HG02852 (cell line): Measurements from ENCODE around the gene MAN2B2.

Source experiments
- ATAC-seq: cut with Tn5 transposase; IDR thresholded peaks from one replicate; pipeline ENCODE4 v1.9.1; 2021; ENCODE audit warnings: mild to moderate bottlenecking, moderate library complexity; ENCODE audit not compliant: unreplicated experiment

MAN2B2 gene

DNA sequence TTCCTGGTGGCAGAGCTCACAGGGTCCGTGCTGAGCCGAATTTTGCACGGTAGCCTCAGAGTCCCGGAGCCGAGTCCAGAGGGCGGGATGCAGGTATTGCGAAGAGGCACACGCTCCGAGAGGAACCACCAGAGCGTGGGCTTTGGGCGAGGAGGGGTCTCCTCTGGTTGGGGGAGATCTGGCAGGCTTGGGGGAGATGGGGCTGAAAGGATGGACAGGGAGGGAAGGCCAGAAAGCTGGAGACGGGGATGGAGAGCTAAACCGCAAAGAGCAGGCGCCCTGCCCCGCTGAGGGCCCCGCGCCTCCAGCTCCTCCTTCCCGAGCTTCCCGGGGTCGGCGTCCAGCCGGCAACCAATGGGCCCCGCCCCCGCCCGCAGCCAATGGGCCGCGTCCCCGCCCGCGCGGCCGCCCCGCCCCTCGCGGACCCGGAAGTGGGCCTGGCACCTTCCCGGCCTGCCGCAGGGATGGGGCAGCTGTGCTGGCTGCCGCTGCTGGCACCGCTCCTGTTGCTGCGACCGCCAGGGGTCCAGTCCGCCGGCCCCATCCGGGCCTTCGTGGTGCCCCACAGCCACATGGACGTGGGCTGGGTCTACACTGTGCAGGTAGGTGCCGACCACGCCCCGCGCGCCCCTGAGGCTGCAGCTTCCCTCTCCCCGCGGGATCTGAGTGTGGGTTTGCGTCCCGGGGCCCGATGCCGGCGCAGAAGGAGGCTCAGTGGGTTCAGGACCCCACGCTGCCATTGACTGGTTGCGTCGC is at the start of gene MAN2B2:
Gene MAN2B2, plus strand, starts transcription at position 443 of the 756 bp plus-strand sequence. Its CDS starts 22 bp downstream, at position 465.
- ATAC-seq, result peak; percentile 94

DNA sequence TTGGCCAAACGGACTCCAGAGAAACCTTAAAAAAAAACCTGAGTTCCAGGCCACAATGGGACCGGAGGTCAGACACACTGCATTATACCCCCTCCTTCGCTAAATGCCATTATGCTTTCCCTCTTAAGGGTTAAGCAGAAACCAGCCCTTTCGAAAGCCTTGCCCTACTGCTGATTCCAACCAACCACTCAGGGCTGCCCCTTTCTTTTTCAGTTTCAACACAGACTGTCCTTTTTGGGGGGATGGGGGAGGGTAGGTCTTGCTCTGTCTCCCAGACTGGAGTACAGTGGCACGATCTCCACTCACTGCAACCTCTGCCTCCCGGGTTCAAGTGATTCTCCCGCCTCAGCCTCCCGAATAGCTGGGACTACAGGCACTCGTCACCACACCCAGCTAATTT is 49.5 kb upstream of the MAN2B2 start:
- ATAC-seq, result no peak

DNA sequence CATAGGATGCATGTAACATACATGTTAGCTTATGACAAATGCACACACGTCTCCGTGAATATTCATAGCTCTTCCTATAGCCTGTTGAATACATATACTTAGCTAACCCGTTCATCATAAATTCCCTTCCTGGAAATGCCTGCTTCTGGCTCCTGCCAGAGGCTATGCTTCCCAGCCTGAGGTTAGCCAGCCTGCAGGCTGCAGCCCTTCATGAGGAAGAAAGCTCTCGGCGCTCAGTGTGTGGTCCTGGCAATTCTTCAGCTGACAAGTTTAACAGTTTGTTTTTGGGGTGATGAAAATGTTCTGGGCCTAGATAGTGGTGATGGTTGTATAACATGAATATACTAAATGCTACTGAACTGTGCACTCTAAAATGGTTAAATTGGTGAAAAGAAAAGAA is 48.8 kb upstream of the MAN2B2 start:
- no peak for ATAC-seq

DNA sequence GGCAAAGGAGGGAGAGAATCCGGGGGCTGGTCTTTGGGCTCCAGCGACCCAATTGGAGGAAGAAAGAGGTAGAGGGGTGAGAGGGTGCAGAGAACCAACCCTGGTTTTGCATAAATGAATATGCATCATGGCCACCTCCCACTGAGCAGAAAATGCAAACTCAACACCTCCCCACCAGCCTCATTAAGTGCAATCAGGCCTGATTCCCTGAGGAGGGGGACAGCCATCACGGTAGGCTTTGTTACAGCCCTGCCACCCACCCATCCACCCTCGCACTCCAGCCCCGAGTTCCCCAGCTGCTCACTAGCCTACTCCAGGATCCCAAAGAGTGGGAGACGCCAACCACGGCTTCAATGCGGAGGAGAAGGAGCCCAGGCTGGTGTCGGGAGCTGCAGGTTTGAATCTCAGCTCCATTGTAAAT is 48.3 kb upstream of the MAN2B2 start:
- no peak for ATAC-seq

DNA sequence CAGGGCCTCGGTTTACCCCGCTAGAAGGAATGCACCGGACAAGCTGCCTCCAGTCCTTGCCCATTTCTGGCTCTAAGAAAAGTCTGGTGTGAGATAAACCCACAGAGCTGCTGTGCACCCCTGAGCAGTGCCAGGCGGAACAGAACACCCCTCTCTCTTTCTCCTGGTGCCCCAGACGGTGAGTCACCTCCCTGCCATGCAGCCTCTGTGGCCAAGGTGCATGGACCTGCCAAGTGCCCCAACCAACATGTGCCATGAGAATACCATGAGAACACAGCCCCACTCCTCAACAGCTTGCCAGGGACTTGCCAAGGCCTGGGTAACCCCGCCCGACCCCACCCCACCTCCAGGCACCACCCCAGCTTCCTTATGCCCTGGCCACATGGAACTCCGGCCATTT is 47.7 kb upstream of the MAN2B2 start:
- no peak for ATAC-seq

DNA sequence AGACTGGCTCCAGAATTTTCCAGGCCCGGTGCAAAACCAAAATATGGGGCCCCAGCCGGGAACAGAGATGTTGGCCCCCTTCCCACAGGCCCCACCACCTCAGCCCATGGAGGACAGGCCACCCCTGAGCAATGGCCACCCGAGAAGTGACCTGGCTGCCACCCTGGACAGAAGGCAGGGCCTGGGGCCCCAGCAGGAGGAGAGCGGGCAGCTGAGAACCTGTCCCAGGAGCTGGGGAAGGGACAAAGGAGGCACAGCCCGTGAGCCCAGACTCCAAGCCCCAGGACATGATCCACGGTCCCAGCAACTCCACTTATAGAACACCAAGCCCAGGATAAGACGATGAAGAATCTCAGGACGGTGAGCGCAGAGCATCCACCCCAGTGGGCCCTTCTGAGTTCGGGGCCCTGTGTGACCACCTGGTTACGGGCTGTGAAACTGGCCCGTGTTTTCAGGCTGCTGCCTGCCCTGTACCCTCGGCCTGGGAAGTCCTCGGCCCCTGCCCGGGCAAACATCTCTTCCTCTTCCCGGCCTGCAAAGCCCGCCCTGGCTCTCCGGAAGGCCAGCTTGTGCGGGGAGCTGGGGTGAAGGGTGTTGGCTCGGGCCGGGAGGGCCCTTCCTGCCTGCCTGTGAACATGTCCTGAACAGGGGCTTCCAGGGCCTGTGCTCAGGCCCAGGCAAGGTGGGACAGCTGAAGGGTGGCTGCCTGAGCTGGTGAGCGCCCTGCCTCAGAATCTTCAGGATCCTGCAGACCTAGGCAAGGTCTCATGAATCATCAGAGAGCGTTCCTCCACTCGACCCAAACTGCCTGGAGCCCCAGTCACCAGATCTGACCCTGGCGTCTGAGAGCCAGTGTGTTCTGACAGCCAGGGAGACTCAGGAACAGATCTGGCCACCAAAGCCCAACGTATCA is 47.0 kb upstream of the MAN2B2 start:
- ATAC-seq, result no peak

DNA sequence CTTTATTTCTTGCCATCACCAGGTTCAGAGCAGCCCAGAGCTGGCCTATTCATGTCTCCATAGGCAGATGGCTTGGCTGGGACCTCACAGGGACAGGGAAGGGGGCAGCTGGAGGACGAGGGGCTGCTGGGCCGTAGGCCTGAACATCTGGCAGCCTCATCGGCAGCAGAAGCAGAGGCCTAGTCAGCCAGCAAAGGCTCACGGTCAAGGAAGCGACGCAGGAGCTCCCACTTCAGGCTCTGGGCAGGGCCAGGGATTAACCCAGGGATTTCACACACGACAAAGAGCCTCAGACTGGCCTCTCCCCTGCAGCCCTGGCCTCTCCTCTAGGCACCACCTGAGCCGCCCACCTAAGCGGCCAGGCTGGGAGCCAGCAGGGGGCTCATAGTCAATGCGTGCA is 46.0 kb upstream of the MAN2B2 start:
- no peak for ATAC-seq

DNA sequence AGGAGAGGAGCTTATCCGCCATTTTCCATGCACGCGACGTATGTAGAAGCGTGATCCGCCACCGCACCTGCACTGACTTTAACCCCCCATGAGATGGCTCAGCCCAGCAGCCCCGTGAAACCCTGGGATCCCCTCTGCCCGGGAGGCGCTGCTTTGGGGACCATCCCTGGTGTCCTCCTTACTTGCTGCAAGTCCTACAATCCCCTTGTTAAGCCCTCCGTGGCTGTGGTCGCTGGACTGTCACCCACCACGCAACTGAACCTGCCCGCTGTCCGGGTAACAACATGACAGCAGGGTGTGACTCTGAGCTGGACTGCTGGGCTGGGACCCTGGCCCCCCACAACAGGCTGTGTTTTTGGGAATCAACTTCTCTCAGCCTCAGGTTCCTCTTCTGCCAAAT is 44.7 kb upstream of the MAN2B2 start:
- no peak for ATAC-seq

DNA sequence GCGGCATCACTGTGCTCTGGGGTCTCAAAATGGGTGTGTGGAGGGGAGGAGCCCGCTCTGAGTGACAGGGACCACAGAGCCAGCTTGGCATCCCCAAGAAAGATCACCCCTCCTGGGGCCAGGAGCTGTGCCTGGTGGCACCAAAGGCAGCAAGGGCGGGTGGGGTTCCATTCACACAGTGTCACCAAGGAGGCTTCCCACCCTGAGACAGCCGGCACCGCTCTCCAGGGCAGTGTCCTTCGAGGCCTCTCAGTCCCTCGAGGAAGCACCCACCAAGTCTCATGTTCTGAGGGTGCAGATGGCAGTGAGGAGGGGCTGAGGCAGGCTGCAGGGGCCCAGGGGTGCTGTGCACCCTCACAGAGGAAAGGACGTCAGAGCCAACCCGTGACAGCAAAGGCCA is 44.0 kb upstream of the MAN2B2 start:
- no peak for ATAC-seq

DNA sequence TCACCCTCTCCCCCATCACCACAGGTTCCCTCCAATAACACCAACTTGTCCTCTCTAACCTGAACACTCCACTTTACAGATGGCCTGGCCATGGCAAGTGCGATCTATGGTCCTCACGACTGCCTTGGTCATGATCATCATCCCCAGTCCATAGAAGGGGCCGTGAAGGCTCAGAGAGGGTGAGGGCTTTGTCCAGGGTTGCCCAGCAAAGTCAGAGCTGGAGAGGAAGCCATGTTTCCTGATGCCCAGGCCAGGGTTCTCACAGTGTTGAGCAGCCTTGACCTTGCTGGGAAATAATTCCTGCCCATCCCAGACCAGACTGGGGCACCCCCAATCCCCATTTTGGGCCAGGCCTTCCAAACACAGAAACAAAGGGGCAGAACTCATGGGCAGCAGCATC is 42.9 kb upstream of the MAN2B2 start:
- no peak for ATAC-seq

DNA sequence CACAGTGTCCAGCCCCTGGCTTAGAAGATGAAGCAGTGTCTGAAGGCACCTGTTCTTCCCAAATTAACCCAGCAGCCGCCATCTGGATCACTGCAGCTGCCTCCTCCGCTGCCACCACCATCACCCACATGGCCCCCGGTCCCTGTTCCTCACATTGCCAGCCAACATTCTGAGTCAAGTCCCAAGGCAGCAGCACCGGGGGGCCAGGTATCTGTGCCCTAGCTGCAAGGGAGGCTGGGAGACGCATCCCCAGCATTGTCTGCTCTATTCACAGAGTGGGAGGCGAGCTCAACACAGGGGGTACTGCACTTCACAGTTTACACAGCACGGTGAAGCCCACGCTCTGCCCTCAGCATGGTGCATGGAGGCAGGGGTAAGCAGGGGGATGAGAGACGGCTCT is 42.3 kb upstream of the MAN2B2 start:
- no peak for ATAC-seq

DNA sequence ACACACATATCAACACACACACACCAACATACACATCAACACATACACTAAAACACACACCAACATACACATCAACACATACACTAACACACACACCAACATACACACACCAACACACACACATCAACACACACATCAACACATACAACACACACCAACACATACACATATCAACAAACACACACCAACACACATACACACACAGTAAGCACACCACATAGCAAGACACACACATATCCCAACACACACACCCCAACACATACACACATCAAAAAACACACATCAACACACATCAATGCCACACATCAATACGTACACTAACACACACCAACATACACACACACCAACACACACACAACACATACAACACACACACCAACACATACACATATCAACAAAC is 40.9 kb upstream of the MAN2B2 start:
- ATAC-seq, result no peak

DNA sequence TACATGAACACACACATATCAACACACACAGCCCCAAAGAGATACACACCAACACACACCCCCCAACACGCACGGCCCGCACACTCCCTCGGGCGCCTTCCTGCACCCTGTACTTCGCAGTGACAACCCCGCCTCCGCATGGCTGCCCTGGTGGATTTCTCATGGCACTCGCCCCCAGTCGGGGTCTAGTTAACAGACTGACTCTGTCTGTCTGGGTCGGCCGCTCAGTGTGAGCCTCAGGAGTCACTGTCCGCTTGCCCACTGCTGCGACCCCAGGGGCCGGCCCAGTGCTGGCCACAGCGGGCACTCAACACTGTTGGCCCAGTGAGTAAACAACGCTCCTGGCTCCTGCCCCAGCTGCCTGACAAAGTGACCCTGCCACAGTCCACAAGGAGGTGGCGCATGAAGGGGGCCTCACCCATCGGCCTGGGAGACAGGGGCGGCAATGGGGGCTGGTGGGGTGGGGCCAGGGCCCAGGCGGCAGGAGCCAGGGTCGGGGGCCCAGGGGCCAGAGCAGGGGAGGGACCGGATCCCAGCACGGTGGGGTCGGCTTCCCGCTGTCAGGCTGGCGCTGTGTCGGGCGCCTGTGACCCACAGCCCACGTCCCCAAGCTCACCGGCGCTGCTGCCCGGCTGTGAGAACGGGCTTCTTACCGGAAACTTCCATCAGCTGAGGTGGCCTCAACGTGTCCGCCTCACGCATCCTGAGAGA is 40.2 kb upstream of the MAN2B2 start:
- ATAC-seq, result no peak

DNA sequence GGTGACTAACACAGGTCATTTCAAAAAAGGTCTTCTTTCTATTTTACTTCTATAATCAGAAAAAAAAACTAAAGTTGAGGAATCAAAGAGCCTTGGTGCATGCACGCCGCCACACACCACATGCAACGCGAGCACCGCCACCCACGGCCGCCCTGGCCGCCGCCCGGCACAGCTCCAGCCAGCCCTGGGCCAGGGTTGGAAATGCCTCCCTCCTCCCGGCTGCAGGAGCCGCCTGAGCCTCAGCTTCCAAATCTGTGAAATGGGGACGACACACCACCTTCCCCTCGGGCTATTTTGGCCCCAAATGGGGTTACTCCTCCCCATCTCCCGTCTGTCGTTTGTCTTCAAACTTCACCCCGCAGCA is 39.7 kb upstream of the MAN2B2 start:
- no peak for ATAC-seq

DNA sequence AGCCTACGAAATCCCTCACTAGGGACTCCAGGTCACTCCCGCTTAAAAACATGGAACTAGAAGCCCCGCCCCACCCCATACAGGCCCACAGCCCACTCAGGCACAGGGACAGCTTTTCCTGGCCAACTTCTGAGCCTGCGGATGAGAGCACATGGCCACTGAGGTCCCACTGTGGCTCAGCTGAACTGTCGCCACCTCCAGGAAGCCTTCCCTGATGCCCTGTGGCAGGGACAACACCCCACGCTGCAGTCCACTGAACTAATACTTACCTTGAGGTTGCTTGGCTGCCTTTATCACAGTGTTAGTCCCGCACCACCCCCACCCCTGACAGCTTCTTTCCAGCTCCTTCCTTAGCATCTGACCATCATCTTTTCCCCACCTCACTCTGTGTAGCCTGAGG is 39.3 kb upstream of the MAN2B2 start:
- no peak for ATAC-seq

DNA sequence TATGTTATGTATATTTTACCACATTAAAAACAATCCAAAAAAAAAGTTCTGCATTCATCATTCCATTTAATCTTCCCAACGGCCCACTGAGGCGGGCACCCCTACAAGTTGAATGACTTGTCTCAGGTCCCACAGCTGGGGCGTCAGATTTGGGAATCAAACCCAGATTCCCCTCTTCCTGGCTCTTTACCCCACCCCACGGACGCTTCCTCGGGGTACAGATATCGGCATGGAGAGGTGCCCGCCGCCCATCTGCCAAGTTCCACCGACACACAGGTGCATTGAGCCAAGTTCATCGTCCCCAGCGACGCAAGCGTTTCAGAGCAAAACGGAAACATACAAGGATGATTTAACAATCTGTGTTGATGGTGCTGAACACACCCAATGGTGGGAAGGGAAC is 36.9 kb upstream of the MAN2B2 start:
- no peak for ATAC-seq

DNA sequence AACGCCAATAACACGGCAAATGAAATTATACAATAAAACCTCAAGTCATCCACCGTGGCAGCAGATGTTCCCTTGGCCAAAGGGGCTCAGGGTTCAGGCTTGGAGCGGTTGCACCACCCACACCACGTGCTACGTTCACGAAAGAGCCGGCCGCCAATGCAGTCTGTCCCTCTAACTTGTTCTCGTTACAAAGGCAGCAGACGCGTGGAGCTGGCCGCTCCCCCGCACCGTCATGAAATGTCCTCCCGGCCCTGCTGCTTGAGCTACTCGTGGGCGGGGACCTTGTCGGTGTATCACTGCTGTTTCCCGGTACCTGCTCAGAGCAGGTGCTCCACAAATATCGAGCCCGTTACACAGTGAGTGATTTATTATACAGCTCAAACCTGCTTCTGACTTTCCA is 36.4 kb upstream of the MAN2B2 start:
- ATAC-seq, result no peak

DNA sequence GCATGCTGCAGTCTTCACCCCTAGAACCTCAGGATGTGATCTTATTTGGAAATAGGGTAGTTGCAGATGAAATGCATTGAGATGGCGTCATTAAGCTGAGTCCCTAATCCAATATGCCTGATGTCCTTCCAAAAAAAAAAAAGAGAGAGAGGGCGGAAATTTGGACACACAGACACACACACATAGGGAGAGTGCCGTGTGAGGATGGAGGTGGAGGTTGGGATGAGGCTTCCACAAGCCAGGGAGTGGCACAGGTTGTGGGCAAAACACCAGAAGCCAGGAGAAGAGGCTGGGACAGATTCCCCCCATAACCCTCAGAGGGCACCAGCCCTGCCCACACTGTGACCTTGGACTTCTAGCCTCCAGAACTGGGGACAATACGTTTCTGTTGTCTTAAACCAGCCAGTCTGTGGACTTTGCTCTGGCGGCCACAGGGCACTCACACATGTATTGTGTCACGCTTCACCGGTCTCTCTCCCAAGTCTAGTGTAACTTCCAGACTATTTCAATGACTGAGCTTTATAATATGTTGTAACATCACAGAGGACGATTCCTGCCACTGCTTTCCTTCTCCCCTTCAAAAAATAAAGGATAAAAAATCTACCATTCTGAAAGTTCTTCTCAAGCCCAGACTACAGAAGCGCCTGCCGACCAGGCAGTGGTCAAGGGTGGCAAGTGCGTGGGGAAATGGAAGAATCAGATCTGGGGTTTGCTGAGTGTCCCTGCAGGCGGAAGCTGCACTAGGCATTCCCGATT is 35.8 kb upstream of the MAN2B2 start:
- ATAC-seq, result no peak

DNA sequence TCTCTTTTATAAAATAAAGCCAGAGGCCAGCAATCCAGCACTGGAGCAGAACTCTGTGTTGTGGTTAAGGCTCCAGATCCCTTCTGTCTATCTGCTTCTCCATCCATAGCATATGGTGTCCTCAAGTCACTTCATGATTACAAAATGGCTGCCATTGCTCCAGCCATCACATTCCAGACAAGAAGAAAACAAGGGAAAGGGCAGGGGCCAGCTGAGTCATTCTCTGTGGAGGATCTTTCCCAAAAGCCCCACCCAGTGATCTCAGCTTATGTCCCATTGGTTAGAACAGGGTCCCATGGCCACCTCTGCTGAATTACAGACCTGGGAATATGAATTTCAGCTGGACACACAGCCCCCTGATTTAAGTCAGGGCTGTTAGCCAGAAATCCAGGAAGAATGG is 34.1 kb upstream of the MAN2B2 start:
- no peak for ATAC-seq

DNA sequence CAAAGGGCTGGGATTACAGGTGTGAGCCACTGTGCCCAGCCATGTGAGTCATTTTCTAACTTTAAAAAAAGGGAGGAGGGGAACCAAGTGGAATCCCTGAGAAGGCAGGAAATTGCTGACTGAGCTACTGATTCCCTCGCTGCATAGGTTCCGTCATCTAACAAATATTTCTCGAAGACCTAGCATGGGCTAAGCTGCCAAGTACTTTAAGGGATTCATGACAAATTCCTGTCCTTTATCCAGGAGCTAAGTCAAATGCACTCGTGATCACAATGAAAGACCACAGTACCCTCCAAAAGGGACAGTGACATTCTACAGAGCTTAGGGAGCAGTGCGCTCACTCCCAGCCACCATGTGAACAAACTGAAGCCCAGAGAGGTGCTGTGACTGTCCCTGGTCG is 33.2 kb upstream of the MAN2B2 start:
- ATAC-seq, result no peak

DNA sequence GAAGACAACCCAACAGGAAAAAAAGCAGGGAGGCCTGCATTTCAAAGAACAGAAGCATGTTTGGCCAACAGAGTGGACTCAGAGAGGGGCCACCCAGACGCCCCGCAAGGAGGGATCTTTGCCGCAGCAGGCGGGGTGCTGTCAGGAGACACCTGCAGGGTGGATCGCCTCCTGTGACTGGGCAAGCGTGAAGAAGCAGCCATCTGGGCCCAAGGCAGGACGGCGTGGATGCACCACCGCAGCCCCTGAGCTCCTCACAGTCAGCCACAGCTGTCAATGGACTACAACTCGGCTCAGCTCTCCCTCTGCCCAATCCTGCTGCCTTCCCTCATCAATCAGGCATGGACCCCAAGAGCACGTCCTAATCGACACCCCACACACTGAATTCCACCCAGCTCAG is 32.0 kb upstream of the MAN2B2 start:
- ATAC-seq, result no peak
